HCT116 (cell line): Measurements from ENCODE around the gene XPC. TPM values are rescaled to one million over a fixed set of nuclear protein-coding genes. Genes with fewer than 3 reads are reported as not detected.

Experiments used
- ATAC-seq: fragments of 200-7000 bp; cut with Tn5 transposase; 2 replicates; pipeline ENCODE4 v1.9.1; 2020; ENCODE audit warnings: mild to moderate bottlenecking, moderate library complexity
- BruUV-seq: library from RNA; stranded (reverse); fragments of 400-500 nt; replicated peaks from 2 replicates; lab custom pipeline; 2021; lab: Mats Ljungman, UMichigan
- CTCF ChIA-PET: fragments of 300-600 bp; sonication (Branson Sonifier 250); formaldehyde crosslinking; loops from one replicate; lab custom pipeline; 2021; ENCODE audit warnings: antibody characterized with exemption; lab: Charles Lee
- POLR2A ChIA-PET: fragments of 300-600, 350-600 bp; sonication (Branson Sonifier 250); formaldehyde crosslinking; loops from one replicate; lab custom pipeline; 2021; ENCODE audit warnings: antibody characterized with exemption; lab: Charles Lee
- RAD21 ChIA-PET, 2 experiments: fragments of 300-600 bp; sonication (Branson Sonifier 250); formaldehyde crosslinking; loops; one replicate each; lab custom pipeline; 2023; ENCODE audit warnings: low total read pairs in 2 of 2; ENCODE audit not compliant: uncharacterized antibody in 2 of 2, unreplicated experiment in 2 of 2, low non-redundant PET in 1 of 2; lab: Charles Lee
- DNase-seq: peaks from one replicate; pipeline ENCODE4 v3.0.0-alpha.2; 2010; ENCODE audit warnings: low read depth, low spot score
- H2AFZ ChIP-seq: fragments of 200-600 bp; shearing (Covaris generic), sonication (generic); 2 replicates; pipeline ENCODE4 v1.6.1; 2017; ENCODE audit warnings: low read depth, mixed run types, mixed read lengths, antibody characterized with exemption, low read length; ENCODE audit not compliant: poor library complexity, severe bottlenecking
- H3K27ac ChIP-seq: 2 replicates; pipeline ENCODE4 v1.5.1; 2012; ENCODE audit warnings: low read depth, low read length
- H3K27me3 ChIP-seq: fragments of 200-600 bp; sonication (generic); 2 replicates; pipeline ENCODE4 v1.6.1; 2016; ENCODE audit warnings: mixed run types, low read length, mixed read lengths; ENCODE audit not compliant: insufficient read depth
- H3K36me3 ChIP-seq, 2 experiments: fragments of 200-500 bp in 1 of 2; fragments of 200-600 bp in 1 of 2; sonication (Bioruptor generic) in 1 of 2; sonication (generic) in 1 of 2; 2 replicates each; pipeline versions ENCODE4 v1.5.1 to v1.6.1; 2014 to 2016; ENCODE audit warnings: low read length in 2 of 2, inconsistent platforms in 1 of 2, mixed read lengths in 1 of 2, mixed run types in 1 of 2; ENCODE audit not compliant: insufficient read depth in 2 of 2, control insufficient read depth in 1 of 2
- H3K4me1 ChIP-seq, 2 experiments: fragments of 200-600 bp in 1 of 2; sonication (generic) in 1 of 2; 2 replicates each; pipeline versions ENCODE4 v1.5.1 to v1.6.1; 2012 to 2017; ENCODE audit warnings: low read length in 2 of 2, inconsistent platforms in 1 of 2, mild to moderate bottlenecking in 1 of 2, mixed read lengths in 1 of 2, mixed run types in 1 of 2, moderate library complexity in 1 of 2; ENCODE audit not compliant: insufficient read depth in 2 of 2, control insufficient read depth in 1 of 2
- H3K4me2 ChIP-seq: fragments of 200-600 bp; sonication (generic); 2 replicates; pipeline ENCODE4 v1.6.1; 2017; ENCODE audit warnings: mixed run types, low read length, mixed read lengths
- H3K4me3 ChIP-seq, 2 experiments: fragments of 200-600 bp in 1 of 2; sonication (generic) in 1 of 2; replicated peaks in 1 of 2; 2 replicates each; pipeline ENCODE4 v1.5.1; 2011 to 2016; ENCODE audit warnings: low read length in 2 of 2, control low read depth in 1 of 2, low read depth in 1 of 2, mild to moderate bottlenecking in 1 of 2, mixed read lengths in 1 of 2, mixed run types in 1 of 2
- H3K79me2 ChIP-seq: fragments of 200-600 bp; sonication (generic); 2 replicates; pipeline ENCODE4 v1.6.1; 2017; ENCODE audit warnings: mild to moderate bottlenecking, mixed run types, low read length, moderate library complexity, mixed read lengths; ENCODE audit not compliant: insufficient read depth
- H3K9ac ChIP-seq: fragments of 200-600 bp; sonication (generic); 2 replicates; pipeline ENCODE4 v1.6.1; 2016; ENCODE audit warnings: low read length, mixed read lengths
- H3K9me2 ChIP-seq: fragments of 200-600 bp; sonication (generic), shearing (Covaris generic); 2 replicates; pipeline ENCODE4 v1.6.1; 2017; ENCODE audit warnings: mixed run types, mild to moderate bottlenecking, moderate library complexity; ENCODE audit not compliant: insufficient read depth
- H3K9me3 ChIP-seq, 2 experiments: fragments of 200-500 bp in 1 of 2; fragments of 200-600 bp in 1 of 2; sonication (Bioruptor generic) in 1 of 2; sonication (generic) in 1 of 2; 2 replicates each; pipeline ENCODE4 v1.6.1; 2014 to 2017; ENCODE audit warnings: low read length in 2 of 2, mixed read lengths in 2 of 2, inconsistent platforms in 1 of 2, low read depth in 1 of 2, mild to moderate bottlenecking in 1 of 2, mixed run types in 1 of 2, moderate library complexity in 1 of 2; ENCODE audit not compliant: control insufficient read depth in 1 of 2, insufficient read depth in 1 of 2
- H4K20me1 ChIP-seq: fragments of 200-600 bp; sonication (generic), shearing (Covaris generic); 2 replicates; pipeline ENCODE4 v1.6.1; 2017; ENCODE audit warnings: mixed run types, mild to moderate bottlenecking, moderate library complexity; ENCODE audit not compliant: insufficient read depth
- EGR1 ChIP-seq: IDR thresholded peaks from 2 replicates; pipeline ENCODE4 v1.6.1; 2012; ENCODE audit warnings: low read depth
- ELF1 ChIP-seq: IDR thresholded peaks from 2 replicates; pipeline ENCODE4 v1.6.1; 2012; ENCODE audit warnings: low read depth, borderline replicate concordance
- EZH2 ChIP-seq: fragments of 200-600 bp; sonication (generic); IDR thresholded peaks from 2 replicates; pipeline ENCODE4 v1.6.1; 2017; ENCODE audit warnings: antibody characterized with exemption, mixed run types
- FOSL1 ChIP-seq: IDR thresholded peaks from 2 replicates; pipeline ENCODE4 v1.6.1; 2012; ENCODE audit warnings: low read depth
- JUND ChIP-seq: IDR thresholded peaks from 2 replicates; pipeline ENCODE4 v1.6.1; 2012
- MAX ChIP-seq: IDR thresholded peaks from 2 replicates; pipeline ENCODE4 v1.6.1; 2012
- POLR2A ChIP-seq: IDR thresholded peaks from 2 replicates; pipeline ENCODE4 v1.7.0; 2011; ENCODE audit warnings: borderline replicate concordance; ENCODE audit not compliant: insufficient read depth, insufficient read length; ENCODE audit errors: extremely low read depth
- POLR2AphosphoS5 ChIP-seq: IDR thresholded peaks from 2 replicates; pipeline ENCODE4 v1.6.1; 2011; ENCODE audit warnings: mild to moderate bottlenecking, low read depth, low read length, moderate library complexity
- RAD21 ChIP-seq: IDR thresholded peaks from 2 replicates; pipeline ENCODE4 v1.6.1; 2012; ENCODE audit warnings: low read depth, mild to moderate bottlenecking
- SP1 ChIP-seq: IDR thresholded peaks from 2 replicates; pipeline ENCODE4 v1.6.1; 2012; ENCODE audit warnings: low read depth
- ZFX ChIP-seq: fragments of 450-650 bp; IDR thresholded peaks from 2 replicates; pipeline ENCODE4 v1.6.1; 2017
- ZNF274 ChIP-seq: fragments of 200-500 bp; sonication (Bioruptor generic); IDR thresholded peaks from 2 replicates; pipeline ENCODE4 v1.6.1; 2014; ENCODE audit warnings: mild to moderate bottlenecking, low read depth, low read length, inconsistent platforms
- intact Hi-C: fragments of 100-400 bp; cut with micrococcal nuclease; formaldehyde crosslinking; loops from 2 replicates; pipeline ENCODE4 v1.10.0; 2022
- total RNA-seq: library from RNA; stranded (reverse); gene quantifications from one replicate; pipeline ENCODE4 v1.2.1, GENCODE V29; 2021; ENCODE audit not compliant: unreplicated experiment

The XPC gene
- total RNA-seq, 1 experiment from 2014 or later = 29.5 TPM

GRCh38 chr3:14221902-14222301, 43.5 kb upstream of the XPC start (continued):
- TF ChIP-seq POLR2A (no peak), POLR2AphosphoS5 (no peak)

- Histone ChIP-seq H3K4me2 (no peak overlapping the region), H3K9me3 (no peaks in the 10 kb centered on the region), H2AFZ (no peak overlapping the region), H3K79me2 (no peaks in the 10 kb centered on the region), H3K9ac (no peak overlapping the region), H3K9me2 (no peaks in the 10 kb centered on the region), H3K27me3 (no peaks in the 10 kb centered on the region), H3K36me3 (no peaks in the 10 kb centered on the region), H3K4me3 (no peak overlapping the region), H3K4me1 (no peaks in the 10 kb centered on the region), H3K27ac (no peak overlapping the region), H4K20me1 (no peaks in the 10 kb centered on the region)
- TF ChIP-seq JUND (no peak), RAD21 (no peak), POLR2A (no peak), EGR1 (no peak), EZH2 (no peak), ELF1 (no peak), ZNF274 (no peak), SP1 (no peak), ZFX (no peak), FOSL1 (no peak), MAX (no peak), POLR2AphosphoS5 (no peak)
- intact Hi-C loops = no loop called here
- POLR2A ChIA-PET = no interaction called here
- no TSS peak for BruUV-seq
- RAD21 ChIA-PET = no interaction called here
- CTCF ChIA-PET = no interaction called here
- ATAC-seq (no peak), DNase-seq (no peak)
Measured at GRCh38 chr3:14220933-14221332, 42.5 kb upstream of the XPC start.
